Non-pigmented ciliary epithelial cell (primary cell): Measurements from ENCODE around the gene CCDC57.
"Not testable (repeated sequence)": the region's sequence is repeated elsewhere in the genome, so short reads cannot be mapped to it uniquely, and the experiment has no call there.

Source experiments
- DNase-seq: peaks from one replicate; pipeline ENCODE4 v3.0.0-alpha.2; 2010; ENCODE audit warnings: low read depth

Gene CCDC57

GRCh38 chr17:82223517-82223916 is 10.9 kb upstream of the CCDC57 start:
- DNase-seq = no peak

GRCh38 chr17:82222816-82223215 is 10.2 kb upstream of the CCDC57 start:
- DNase-seq = no peak

DNA sequence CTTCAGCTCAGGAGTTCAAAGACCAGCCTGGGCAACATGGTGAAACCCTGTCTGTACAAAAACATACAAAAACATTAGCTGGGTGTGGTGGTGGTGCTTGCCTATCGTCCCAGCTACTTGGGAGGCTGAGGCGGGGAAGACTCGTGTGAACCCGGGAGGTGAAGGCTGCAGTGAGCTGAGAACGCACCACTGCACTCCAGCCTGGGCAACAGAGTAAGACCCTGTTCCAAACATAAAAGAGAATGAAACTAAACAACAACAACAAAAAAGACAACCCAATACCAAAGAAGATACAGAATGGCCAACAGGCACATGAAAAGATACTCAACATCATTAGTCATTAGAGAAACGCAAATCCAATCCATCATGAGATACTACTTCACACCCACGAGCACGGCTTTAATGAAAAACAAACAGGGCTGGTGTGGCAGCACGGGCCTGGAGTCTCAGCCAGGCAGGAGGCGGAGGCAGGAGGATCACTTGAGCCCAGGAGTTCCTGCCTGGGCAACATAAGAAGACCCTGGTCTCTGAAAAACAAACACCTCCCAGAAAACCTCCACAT is 8.8 kb upstream of the CCDC57 start:
- no peak for DNase-seq

- DNase-seq = no peak
Observed at GRCh38 chr17:82219753-82220709, 7.4 kb upstream of the CCDC57 start.

- no peak for DNase-seq
Observed at GRCh38 chr17:82219083-82219482, 6.4 kb upstream of the CCDC57 start.

DNA sequence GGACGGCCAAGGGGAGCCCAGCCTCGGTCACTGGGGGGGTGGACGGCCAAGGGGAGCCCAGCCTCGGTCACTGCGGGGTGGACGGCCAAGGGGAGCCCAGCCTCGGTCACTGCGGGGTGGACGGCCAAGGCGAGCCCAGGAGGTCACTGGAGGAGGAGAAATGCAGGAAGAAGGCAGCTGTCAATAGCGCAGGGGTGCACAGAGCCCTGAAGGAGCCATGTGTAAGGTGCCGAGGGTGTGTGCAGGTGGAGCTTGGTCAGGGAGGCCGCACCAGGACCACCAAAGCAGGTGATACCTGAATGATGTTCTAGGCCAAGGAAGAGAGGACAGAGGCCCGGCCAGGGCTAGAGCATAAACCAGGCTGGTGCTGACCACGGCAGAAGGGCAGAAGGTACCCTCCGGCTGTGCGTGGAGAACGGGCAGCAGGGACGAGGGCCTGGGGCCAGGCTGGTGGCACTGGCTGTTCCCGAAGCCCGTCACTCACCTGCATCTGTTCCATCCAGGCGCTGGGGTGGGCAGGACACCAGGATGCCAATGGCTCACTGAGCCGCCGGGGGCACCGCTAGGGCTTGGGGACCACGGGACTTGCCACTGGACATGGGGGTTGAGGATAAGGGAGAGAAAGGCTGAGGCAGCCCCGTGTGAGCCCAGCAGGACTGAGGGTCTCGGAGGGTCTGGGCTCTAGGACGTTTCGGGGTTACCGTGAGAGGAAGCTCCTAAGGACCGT is 5.9 kb upstream of the CCDC57 start:
- no peak for DNase-seq

DNA sequence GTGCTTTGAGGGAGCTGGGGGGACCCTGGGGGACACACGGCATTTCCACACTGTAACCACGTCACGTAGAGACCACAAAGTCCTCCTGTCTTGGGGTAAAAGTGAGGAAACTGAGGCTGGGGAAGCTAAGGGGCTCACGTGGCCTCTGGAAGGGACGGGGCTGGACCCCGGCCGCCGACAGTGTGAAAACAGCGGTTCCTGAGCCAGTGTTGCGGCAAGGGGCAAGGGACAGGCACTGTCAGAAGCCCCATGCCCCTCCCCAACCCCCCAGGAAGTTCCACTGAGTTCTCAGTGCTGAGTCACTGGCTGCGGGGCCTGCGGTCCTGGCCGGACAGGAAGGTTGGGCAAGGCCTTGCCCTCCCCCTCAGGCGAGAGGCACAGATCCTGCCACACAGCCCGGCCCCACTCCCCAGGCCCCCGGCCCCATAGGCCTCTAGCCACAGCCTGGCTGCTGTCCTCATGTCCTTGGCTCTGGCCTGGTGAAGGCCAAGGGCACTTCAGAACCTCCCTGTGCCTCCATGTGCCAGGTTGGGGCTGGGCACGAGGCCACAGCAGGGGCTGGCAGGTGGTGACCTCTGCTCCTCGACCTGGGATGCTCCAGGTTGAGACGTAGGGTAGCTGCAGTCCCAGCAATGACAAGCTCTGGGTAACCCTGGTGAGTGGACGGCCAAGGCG is 5.0 kb upstream of the CCDC57 start:
- peak; percentile 66 for DNase-seq

GRCh38 chr17:82217120-82217529 is 4.5 kb upstream of the CCDC57 start:
- no peak for DNase-seq

- DNase-seq = no peak
Observed at GRCh38 chr17:82216301-82217119, 3.9 kb upstream of the CCDC57 start.

GRCh38 chr17:82215972-82216300 is 3.3 kb upstream of the CCDC57 start:
- DNase-seq = no peak

- DNase-seq = no peak
Observed at GRCh38 chr17:82215095-82215971, 2.7 kb upstream of the CCDC57 start.

- DNase-seq = no peak
Observed at GRCh38 chr17:82214012-82214628, 1.5 kb upstream of the CCDC57 start.

GRCh38 chr17:82213251-82214011 is 789 bp upstream of the CCDC57 start:
- peak; percentile 36 for DNase-seq

DNA sequence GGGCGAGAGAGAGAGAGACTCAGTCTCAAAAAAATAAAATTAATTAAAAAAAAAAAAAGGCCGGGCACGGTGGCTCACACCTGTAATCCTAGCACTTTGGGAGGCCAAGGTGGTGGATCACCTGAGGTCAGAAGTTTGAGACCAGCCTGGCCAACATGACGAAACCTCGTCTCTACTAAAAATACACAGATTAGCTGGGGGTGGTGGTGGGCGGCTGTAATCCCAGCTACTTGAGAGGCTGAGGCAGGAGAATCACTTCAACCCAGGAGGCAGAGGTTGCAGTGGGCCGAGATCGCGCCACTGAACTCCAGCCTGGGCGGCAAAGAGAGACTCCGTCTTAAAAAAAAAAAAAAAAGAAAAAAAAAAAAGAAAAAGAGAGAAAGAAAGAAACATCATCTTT is 2.0 kb downstream of the CCDC57 start:
- DNase-seq = not testable (repeated sequence)

GRCh38 chr17:82205720-82206508 is 6.7 kb downstream of the CCDC57 start:
- DNase-seq = peak; percentile 54

DNA sequence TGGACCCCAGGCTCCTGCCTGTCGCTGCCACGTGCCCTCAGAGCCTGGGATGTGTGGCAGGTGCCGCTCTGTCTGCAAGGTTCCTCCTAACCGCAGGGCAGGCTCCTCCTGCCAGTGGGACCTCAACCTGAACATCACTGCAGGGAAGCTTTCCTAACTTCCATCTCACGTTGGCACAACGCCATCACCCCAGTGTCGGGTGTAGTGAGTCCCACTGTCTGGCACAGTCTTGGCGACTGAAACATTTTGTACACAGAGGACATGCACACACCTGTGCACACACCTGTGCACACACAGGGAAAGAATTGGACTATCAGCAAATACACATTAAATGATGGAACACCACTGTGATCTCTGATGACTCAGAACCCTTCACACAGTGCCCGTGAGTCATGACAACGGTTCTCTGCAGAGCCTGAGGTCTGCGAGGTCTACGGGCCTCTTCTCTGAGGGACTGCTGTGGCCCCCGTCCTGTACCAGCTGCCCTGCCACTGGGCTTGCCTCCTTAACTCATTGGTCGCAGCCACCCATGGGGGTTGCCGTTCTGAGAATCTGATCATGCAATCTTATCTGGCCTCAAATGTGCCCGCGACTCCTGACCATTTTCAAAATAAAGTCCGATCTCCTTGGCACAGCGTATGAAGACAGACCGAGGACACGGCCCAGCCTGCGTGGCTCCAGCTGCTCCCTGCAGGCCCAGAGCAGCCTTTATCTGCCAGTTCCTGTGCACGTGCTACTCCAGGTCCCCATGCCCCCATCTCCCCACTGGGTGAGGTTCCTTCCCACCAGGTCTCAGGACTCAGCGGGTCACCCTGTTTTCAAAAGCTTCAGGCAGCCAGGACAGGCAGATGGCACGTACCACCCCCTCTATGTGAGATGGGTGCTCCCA is 7.6 kb downstream of the CCDC57 start:
- DNase-seq = peak; percentile 49

DNA sequence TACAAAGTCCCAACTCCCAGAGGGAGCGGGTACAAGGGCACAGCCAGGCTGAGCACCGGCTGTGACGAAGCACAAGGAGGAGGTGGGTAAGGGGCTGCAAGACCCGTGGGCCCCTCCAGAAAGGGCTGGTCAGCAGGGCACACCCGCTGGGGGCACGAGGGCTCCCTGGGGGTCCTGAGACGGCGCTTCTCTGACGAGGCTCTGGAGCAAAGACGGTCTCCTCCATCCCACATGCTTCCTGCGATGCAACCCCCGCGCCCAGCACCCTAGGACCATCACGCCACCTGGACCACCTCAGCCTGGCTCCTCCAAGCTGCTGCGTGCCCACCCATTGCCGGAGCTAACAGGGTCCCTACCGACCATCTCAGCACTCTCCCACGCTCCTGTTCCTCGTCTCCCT is 8.7 kb downstream of the CCDC57 start:
- no peak for DNase-seq
